Endothelial cell of umbilical vein (primary cell): ENCODE data around the gene C17orf58. TPM values are rescaled to one million over a fixed set of nuclear protein-coding genes. Genes with fewer than 3 reads are reported as not detected.
"Not testable (repeated sequence)": the region's sequence is repeated elsewhere in the genome, so short reads cannot be mapped to it uniquely, and the experiment has no call there.

ENCODE experiments used
- BruUV-seq: library from RNA; stranded (reverse); fragments of 400-500 nt; replicated peaks from 2 replicates; lab custom pipeline; 2021; lab: Mats Ljungman, UMichigan
- CTCF ChIA-PET: fragments of 300-600, 350-600 bp; sonication (Branson Sonifier 250); formaldehyde crosslinking; loops from one replicate; lab custom pipeline; 2021; ENCODE audit warnings: antibody characterized with exemption, inconsistent platforms; lab: Charles Lee
- POLR2A ChIA-PET: fragments of 300-600, 350-600 bp; sonication (Branson Sonifier 250); formaldehyde crosslinking; loops from one replicate; lab custom pipeline; 2021; ENCODE audit warnings: antibody characterized with exemption, inconsistent platforms; lab: Charles Lee
- DNase-seq: peaks from one replicate; pipeline ENCODE4 v3.0.0-alpha.2; 2011; ENCODE audit warnings: low read depth, low spot score
- FAIRE-seq: peaks from 2 replicates; lab custom pipeline; 2011; peaks lifted over from hg19 to GRCh38; lab: Jason Lieb, UNC
- H2AFZ ChIP-seq: 2 replicates; pipeline ENCODE4 v1.6.0; 2012; ENCODE audit warnings: low read depth, low read length, control low read depth, inconsistent platforms
- H3K27ac ChIP-seq: 2 replicates; pipeline ENCODE4 v1.5.1; 2011; ENCODE audit warnings: low read depth, mild to moderate bottlenecking, control low read depth, low read length, moderate library complexity; ENCODE audit not compliant: insufficient read depth
- H3K27me3 ChIP-seq, 2 experiments: 2 replicates each; pipeline versions ENCODE4 v1.6.0 to v1.6.1; 2011; ENCODE audit warnings: low read length in 2 of 2, mixed read lengths in 1 of 2; ENCODE audit not compliant: control insufficient read depth in 2 of 2, insufficient read depth in 2 of 2
- H3K36me3 ChIP-seq, 2 experiments: 2 replicates in 1 of 2; 3 replicates in 1 of 2; pipeline ENCODE4 v1.5.1; 2011; ENCODE audit warnings: low read length in 2 of 2, mild to moderate bottlenecking in 1 of 2, moderate library complexity in 1 of 2; ENCODE audit not compliant: control insufficient read depth in 2 of 2, insufficient read depth in 2 of 2; ENCODE audit errors: extremely low read depth in 1 of 2
- H3K4me1 ChIP-seq: 3 replicates; pipeline ENCODE4 v1.5.1; 2011; ENCODE audit warnings: mild to moderate bottlenecking, low read length; ENCODE audit not compliant: control insufficient read depth, insufficient read depth; ENCODE audit errors: extremely low read depth
- H3K4me2 ChIP-seq: 2 replicates; pipeline ENCODE4 v1.6.1; 2011; ENCODE audit warnings: low read length, control low read depth, mixed read lengths; ENCODE audit not compliant: insufficient read depth
- H3K4me3 ChIP-seq, 3 experiments: fragments of 200-600 bp in 1 of 3; sonication (generic), shearing (Covaris generic) in 1 of 3; replicated peaks in 1 of 3; 2 replicates each; pipeline ENCODE4 v1.5.1; 2011 to 2016; ENCODE audit warnings: control low read depth in 3 of 3, low read length in 3 of 3, mild to moderate bottlenecking in 2 of 3, inconsistent platforms in 1 of 3, low read depth in 1 of 3, moderate library complexity in 1 of 3; ENCODE audit not compliant: insufficient read depth in 1 of 3
- H3K79me2 ChIP-seq: 2 replicates; pipeline ENCODE4 v1.6.0; 2012; ENCODE audit warnings: low read length, inconsistent platforms; ENCODE audit not compliant: control insufficient read depth, insufficient read depth
- H3K9ac ChIP-seq: replicated peaks from 2 replicates; pipeline ENCODE3; 2011; ENCODE audit warnings: low read length, control low read depth; ENCODE audit not compliant: insufficient read depth; ENCODE audit errors: extremely low read depth
- H3K9me1 ChIP-seq: replicated peaks from 3 replicates; pipeline ENCODE4 v1.6.0; 2011; ENCODE audit warnings: mild to moderate bottlenecking, low read length; ENCODE audit not compliant: control insufficient read depth, insufficient read depth; ENCODE audit errors: extremely low read depth
- H3K9me3 ChIP-seq: replicated peaks from 2 replicates; pipeline ENCODE4 v1.5.1; 2012; ENCODE audit warnings: low read length, inconsistent platforms; ENCODE audit not compliant: control insufficient read depth, insufficient read depth
- H4K20me1 ChIP-seq: replicated peaks from 2 replicates; pipeline ENCODE3; 2011; ENCODE audit warnings: mild to moderate bottlenecking, low read length; ENCODE audit not compliant: control insufficient read depth, insufficient read depth; ENCODE audit errors: extremely low read depth
- CTCF ChIP-seq, 2 donors: IDR thresholded peaks; 1 replicate in 1 of 2; 2 replicates in 1 of 2; pipeline ENCODE4 v1.5.1; 2011; ENCODE audit warnings: low read length in 2 of 2, mild to moderate bottlenecking in 2 of 2, moderate library complexity in 2 of 2, control low read depth in 1 of 2, inconsistent platforms in 1 of 2, low read depth in 1 of 2; ENCODE audit not compliant: insufficient read depth in 1 of 2; ENCODE audit errors: extremely low read depth in 1 of 2
- EZH2 ChIP-seq: IDR thresholded peaks from 2 replicates; pipeline ENCODE4 v1.6.1; 2012; ENCODE audit warnings: borderline replicate concordance, low read depth, mild to moderate bottlenecking, moderate library complexity, low read length, inconsistent platforms; ENCODE audit not compliant: severe bottlenecking
- FOS ChIP-seq: IDR thresholded peaks from 2 replicates; pipeline ENCODE4 v1.6.1; 2011; ENCODE audit warnings: mild to moderate bottlenecking, low read length, moderate library complexity, borderline replicate concordance; ENCODE audit not compliant: insufficient read depth
- GATA2 ChIP-seq: IDR thresholded peaks from 2 replicates; pipeline ENCODE4 v1.7.0; 2011; ENCODE audit warnings: low read depth, mild to moderate bottlenecking, moderate library complexity, mixed read lengths, low read length; ENCODE audit not compliant: insufficient read length, insufficient read depth
- JUN ChIP-seq: IDR thresholded peaks from 2 replicates; pipeline ENCODE4 v1.6.1; 2011; ENCODE audit warnings: borderline replicate concordance, low read depth; ENCODE audit not compliant: insufficient read length, insufficient read depth
- MAX ChIP-seq: IDR thresholded peaks from 2 replicates; pipeline ENCODE4 v1.6.1; 2011; ENCODE audit not compliant: insufficient read depth, insufficient read length
- MYC ChIP-seq: IDR thresholded peaks from one replicate; pipeline ENCODE4 v1.6.1; 2011; ENCODE audit warnings: mild to moderate bottlenecking, low read depth, low read length
- POLR2A ChIP-seq: IDR thresholded peaks from 2 replicates; pipeline ENCODE4 v1.6.1; 2012; ENCODE audit warnings: low read depth, mild to moderate bottlenecking, control low read depth, low read length
- POLR2AphosphoS5 ChIP-seq: IDR thresholded peaks from 2 replicates; pipeline ENCODE4 v1.6.1; 2012; ENCODE audit warnings: low read depth, mild to moderate bottlenecking, control low read depth, low read length, moderate library complexity; ENCODE audit not compliant: insufficient read depth
- dilution Hi-C: fragments of 300-500 bp; cut with MboI; formaldehyde crosslinking; loops from one replicate; pipeline ENCODE4 v1.15.0; 2019; ENCODE audit warnings: low sequenced_read_pairs; ENCODE audit not compliant: extremely low pct_ligation_motif_present
- intact Hi-C: fragments of 100-400 bp; cut with micrococcal nuclease; formaldehyde crosslinking; loops from one replicate; pipeline ENCODE4 v1.10.0; 2022
- polyA plus RNA-seq, 4 experiments: library from polyadenylated mRNA; depleted of rRNA in 3 of 4; stranded (reverse) in 3 of 4; unstranded in 1 of 4; fragments of >200 nt; gene quantifications; 2 replicates each; pipeline versions ENCODE4 v1.2.1 to v1.2.3, GENCODE V29; 2011 to 2012; ENCODE audit warnings: missing spikeins in 1 of 4
- total RNA-seq: library from RNA; stranded (reverse); gene quantifications from 2 replicates; pipeline ENCODE4 v1.2.3, GENCODE V29; 2021

Gene C17orf58
- total and polyA plus RNA-seq, 2 donors (not counting 3 experiments of a cell fraction or from before 2014, with no cell fraction given): 24.5 to 35.5 TPM

GRCh38 chr17:67980456-67980855 is 15.8 kb downstream of the C17orf58 start:
- Histone ChIP-seq H3K79me2 (no peaks in the 10 kb centered on the region), H3K9ac (no peak overlapping the region), H3K4me3 (no peak overlapping the region), H2AFZ (no peak overlapping the region), H3K27me3 (no peaks in the 10 kb centered on the region), H3K4me1 (peaks cover 3% of the 10 kb centered on the region), H3K36me3 (peaks cover 0 to 3% of the 10 kb centered on the region in 2 experiments), H3K4me2 (no peak overlapping the region), H4K20me1 (no peaks in the 10 kb centered on the region), H3K27ac (no peak overlapping the region), H3K9me1 (no peaks in the 10 kb centered on the region), H3K9me3 (no peaks in the 10 kb centered on the region)
- TF ChIP-seq POLR2AphosphoS5: no peak
- no peak for TF ChIP-seq JUN
- no peak for TF ChIP-seq POLR2A
- no peak for TF ChIP-seq MYC
- no peak for TF ChIP-seq CTCF (IDR thresholded peaks at IDR 0.05; ENCODE audit: extremely low read depth in 1 of 2, insufficient read depth in 1 of 2, low read depth in 1 of 2, low read length in 2 of 2)
- no peak for TF ChIP-seq EZH2
- TF ChIP-seq MAX: no peak
- no peak for TF ChIP-seq GATA2
- no peak for TF ChIP-seq FOS
- dilution Hi-C loops: no loop called here
- CTCF ChIA-PET: no interaction called here
- FAIRE-seq: no peak
- POLR2A ChIA-PET: no interaction called here
- DNase-seq: no peak
- no TSS peak for BruUV-seq
- intact Hi-C loops: no loop called here

- dilution Hi-C loops, intact Hi-C loops, POLR2A ChIA-PET, H3K79me2 ChIP-seq, H3K4me3 ChIP-seq, H3K27me3 ChIP-seq, H3K27ac ChIP-seq, H3K9me1 ChIP-seq, H3K9me3 ChIP-seq, H3K9ac ChIP-seq, H3K4me2 ChIP-seq, FAIRE-seq, BruUV-seq, H2AFZ ChIP-seq, DNase-seq, H3K36me3 ChIP-seq, H4K20me1 ChIP-seq: not testable (repeated sequence)
- H3K4me1 ChIP-seq: peaks cover 13% of the 10 kb centered on the region
- CTCF ChIA-PET: interaction anchor here (1.0 kb wide), 1 partner anchor 13 kb away, joined by 3 read pairs; no protein-coding TSS in a partner anchor
Measured at GRCh38 chr17:67976306-67976705, 20.0 kb downstream of the C17orf58 start.
